Measurements from ENCODE around the gene NUMA1. TPM values are rescaled to one million over a fixed set of nuclear protein-coding genes. Genes with fewer than 3 reads are reported as not detected.
A peak's percentile ranks its signal among the peaks of the same experiment; 100 is the strongest.

Gene NUMA1
- total RNA-seq (2016; rRNA removed; fragmentation: Illumina TruSeq; extraction: Trizol) (60.2 and 67.7 TPM in 2 replicates), polyA plus RNA-seq (2011; rRNA removed) (57.3 and 65.8 TPM in 2 replicates), polyA minus RNA-seq (2011; rRNA and poly(A)+ RNA removed; ENCODE audit: low replicate concordance) (229 and 402 TPM in 2 replicates), Bru-seq, nascent RNA (percentile 69 among the genes with signal in this experiment), BruChase-seq, experiment 1, labeled RNA remaining after a 6-hour chase (percentile 76 among the genes with signal in this experiment), BruChase-seq, experiment 2, labeled RNA remaining after a 2-hour chase (percentile 70 among the genes with signal in this experiment)
- total RNA-seq (2016; cell fraction: cytosol; rRNA removed; fragmentation: Illumina TruSeq; extraction: Trizol; ENCODE audit: low read depth) = 5.2 and 6.6 TPM in 2 replicates
- 55.8 and 59.6 TPM in 2 replicates for total RNA-seq (2016; cell fraction: insoluble cytoplasmic fraction; rRNA removed; fragmentation: Illumina TruSeq; extraction: Trizol)
- total RNA-seq (2016; cell fraction: membrane; rRNA removed; fragmentation: Illumina TruSeq; extraction: Trizol) = 16.9 and 17.1 TPM in 2 replicates
- total RNA-seq (2016; cell fraction: nucleus; rRNA removed; fragmentation: Illumina TruSeq; extraction: Trizol) = 51.9 and 58.7 TPM in 2 replicates
- polyA plus RNA-seq (2011; cell fraction: cytosol; rRNA removed) = 23.8 and 38.7 TPM in 2 replicates
- 197 and 254 TPM in 2 replicates for polyA plus RNA-seq (2011; cell fraction: nucleus; rRNA removed)
- polyA plus RNA-seq (2012) = 47.1 and 54.6 TPM in 2 replicates
- 2.2 and 2.8 TPM in 2 replicates for polyA plus RNA-seq (2016; cell fraction: cytosol; fragmentation: Illumina TruSeq; extraction: Trizol; ENCODE audit: low read depth)
- polyA plus RNA-seq (2016; cell fraction: insoluble cytoplasmic fraction; fragmentation: Illumina TruSeq; extraction: Trizol; ENCODE audit: low read depth) = 26.9 and 40.2 TPM in 2 replicates
- 4.8 and 6.1 TPM in 2 replicates for polyA plus RNA-seq (2016; cell fraction: membrane; fragmentation: Illumina TruSeq; extraction: Trizol; ENCODE audit: low read depth)
- 97.1 and 105 TPM in 2 replicates for polyA plus RNA-seq (2016; cell fraction: nucleus; fragmentation: Illumina TruSeq; extraction: Trizol; ENCODE audit: insufficient read depth, low read depth)
- polyA minus RNA-seq (2011; cell fraction: cytosol; rRNA and poly(A)+ RNA removed) = 45.5 and 48.0 TPM in 2 replicates
- polyA minus RNA-seq (2011; cell fraction: nucleus; rRNA and poly(A)+ RNA removed) = 93.7 and 98.8 TPM in 2 replicates
- long read RNA-seq, experiment 1, partial matches to known transcripts = 6 of 8 reads
- long read RNA-seq, experiment 1, other reads (novel, unspliced or antisense) = 1 of 8 reads
- long read RNA-seq, experiment 2, partial matches to known transcripts = 76 of 111 reads
- long read RNA-seq, experiment 2, other reads (novel, unspliced or antisense) = 28 of 111 reads

- H3K4me2 ChIP-seq (ENCODE audit: low read depth, low read length) = peak within 1 kb of the TSS; percentile 82
- H3K4me3 ChIP-seq (replicated peaks in 1 of 3; ENCODE audit: insufficient read depth in 1 of 3, low read depth in 2 of 3, low read length in 3 of 3) = peak within 1 kb of the TSS; percentile 71 to 92 (median 83)
- in situ Hi-C loops (cut with HindIII; ENCODE audit: extremely low pct_ligation_motif_present, low pct_unique_long_range_greater_than_20kb) (no loop called here), intact Hi-C loops (cut with micrococcal nuclease; ENCODE audit: unreplicated experiment) (loop anchor here (1.0 to 2.0 kb wide), 2 partner anchors 22 to 39 kb away; partner anchors contain the start of gene LAMTOR1)
- H3K27me3 ChIP-seq (ENCODE audit: control insufficient read depth in 1 of 2, insufficient read depth in 2 of 2, low read length in 2 of 2) = no peaks in the 10 kb centered on the region; a peak in 1 of 5 replicates
- H3K27ac ChIP-seq (ENCODE audit: extremely low read length, insufficient read depth, low read length) = peak within 1 kb of the TSS; percentile 86
- peaks cover 40% of the 10 kb centered on the region for H3K79me2 ChIP-seq (ENCODE audit: insufficient read depth, low read length)
- DNase-seq (ENCODE audit: low spot score) (peak; percentile 99), ATAC-seq (peak; percentile 97), FAIRE-seq (peak; percentile 98)
- H3K9ac ChIP-seq (ENCODE audit: insufficient read depth, low read depth, low read length) = peak within 1 kb of the TSS; percentile 77
- ChIA-PET CTCF (ENCODE audit: low intra/inter-chr PET ratio, low total read pairs) (no interaction called here), POLR2A (interaction anchor here (0.9 to 2.7 kb wide), 2 partner anchors 13 to 40 kb away, joined by 4 to 9 read pairs; no protein-coding TSS in a partner anchor)
- 5% methylated on average over 45 of the region's 60 CpGs for WGBS (ENCODE audit: low lambda C conversion rate)
- peaks cover 24% of the 10 kb centered on the region for H3K4me1 ChIP-seq (ENCODE audit: insufficient read depth, low read length)
- no peaks in the 10 kb centered on the region for H4K20me1 ChIP-seq (ENCODE audit: insufficient read depth, low read length)
- H2AFZ ChIP-seq (ENCODE audit: low read length) = peak within 1 kb of the TSS; percentile 44
- H3K36me3 ChIP-seq (replicated peaks in 1 of 2; ENCODE audit: control insufficient read depth in 1 of 2, insufficient read depth in 2 of 2, low read length in 2 of 2) = peaks cover 0 to 5% of the 10 kb centered on the region in 2 experiments; a peak in 2 of 5 replicates
- no TSS peak for BruUV-seq (replicated peaks)
- no peaks in the 10 kb centered on the region for H3K9me3 ChIP-seq (ENCODE audit: low read length)
- TF ChIP-seq MEIS2 (CRISPR knock-in tag; IDR thresholded peaks at IDR 0.05) (0 out of 2 replicates have a peak, but pooled peaks have one; percentile 37), MXI1 (IDR thresholded peaks at IDR 0.05; ENCODE audit: borderline replicate concordance, low read depth, low read length) (peak; percentile 99), TGIF2 (CRISPR knock-in tag; IDR thresholded peaks at IDR 0.05) (no peak; the same call in 1 of the 2 replicates), XBP1 (CRISPR knock-in tag; IDR thresholded peaks at IDR 0.05) (no peak), ZNF10 (CRISPR knock-in tag; IDR thresholded peaks at IDR 0.05; ENCODE audit: borderline replicate concordance, low read depth) (no peak), KLF12 (CRISPR knock-in tag; IDR thresholded peaks at IDR 0.05; ENCODE audit: borderline replicate concordance) (no peak), EEA1 (CRISPR knock-in tag; IDR thresholded peaks at IDR 0.05; ENCODE audit: borderline replicate concordance) (no peak), THAP7 (CRISPR knock-in tag; IDR thresholded peaks at IDR 0.05) (no peak), PITX1 (CRISPR knock-in tag; IDR thresholded peaks at IDR 0.05) (peak; percentile 53; the same call in 1 of the 2 replicates), DNMT3B (CRISPR knock-in tag; conservative IDR thresholded peaks at IDR 0.05) (no peak), TFDP2 (CRISPR knock-in tag; IDR thresholded peaks at IDR 0.05) (peak; percentile 97), ZNF430 (CRISPR knock-in tag; IDR thresholded peaks at IDR 0.05) (0 out of 2 replicates have a peak, but pooled peaks have one; percentile 10), GATA4 (IDR thresholded peaks at IDR 0.05; ENCODE audit: borderline replicate concordance, low read depth) (no peak)
Measured at GRCh38 chr11:72080326-72081183, at the start of gene NUMA1, which contains the start of gene LRRC51. NUMA1 (minus strand) TSS chr11:72080542; CDS start chr11:72035943, 44,599 bp downstream. LRRC51 (plus strand) TSS chr11:72080850; CDS start chr11:72089084, 8,234 bp downstream.
